GM23338 (cell line): ENCODE data around the gene VIPR1. TPM values are rescaled to one million over a fixed set of nuclear protein-coding genes. Genes with fewer than 3 reads are reported as not detected.
A peak's percentile ranks its signal among the peaks of the same experiment; 100 is the strongest.

Experiments used
- ATAC-seq: fragments of 200-7000 bp; cut with Tn5 transposase; 3 replicates; pipeline ENCODE4 v1.9.1; 2020
- DNase-seq: peaks from one replicate; pipeline ENCODE4 v3.0.0-alpha.2; 2015; ENCODE audit warnings: low spot score
- H2AFZ ChIP-seq: fragments of 200-600 bp; sonication (generic); 2 replicates; pipeline ENCODE4 v1.8.0; 2016; ENCODE audit warnings: antibody characterized with exemption, mild to moderate bottlenecking, moderate library complexity
- H3F3A ChIP-seq: fragments of 200-600 bp; sonication (generic); replicated peaks from 2 replicates; pipeline ENCODE4 v1.8.0; 2017; ENCODE audit warnings: antibody characterized with exemption, mixed run types, low read depth
- H3K27ac ChIP-seq: fragments of 200-600 bp; sonication (generic); 2 replicates; pipeline ENCODE4 v1.6.1; 2016; ENCODE audit warnings: low read depth
- H3K27me3 ChIP-seq: fragments of 200-600 bp; sonication (generic); 2 replicates; pipeline ENCODE4 v1.8.0; 2016; ENCODE audit warnings: mild to moderate bottlenecking, mixed run types, moderate library complexity; ENCODE audit not compliant: insufficient read depth
- H3K36me3 ChIP-seq: fragments of 200-600 bp; sonication (generic); 2 replicates; pipeline ENCODE4 v1.8.0; 2016; ENCODE audit warnings: mild to moderate bottlenecking; ENCODE audit not compliant: insufficient read depth
- H3K4me1 ChIP-seq: fragments of 200-600 bp; sonication (generic); 2 replicates; pipeline ENCODE4 v1.8.0; 2016; ENCODE audit warnings: mild to moderate bottlenecking, moderate library complexity; ENCODE audit not compliant: insufficient read depth
- H3K4me2 ChIP-seq: fragments of 200-600 bp; sonication (generic); 2 replicates; pipeline ENCODE4 v1.7.1; 2017; ENCODE audit warnings: mixed run types
- H3K4me3 ChIP-seq: fragments of 200-600 bp; sonication (generic); 2 replicates; pipeline ENCODE4 v1.6.1; 2016; ENCODE audit warnings: mixed run types
- H3K79me2 ChIP-seq: fragments of 200-600 bp; sonication (generic); replicated peaks from 2 replicates; pipeline ENCODE4 v1.8.0; 2017; ENCODE audit warnings: mild to moderate bottlenecking; ENCODE audit not compliant: insufficient read depth
- H3K9me2 ChIP-seq: fragments of 200-600 bp; sonication (generic); 2 replicates; pipeline ENCODE4 v1.8.0; 2017; ENCODE audit not compliant: insufficient read depth
- H4K20me1 ChIP-seq: fragments of 200-600 bp; sonication (generic); replicated peaks from 2 replicates; pipeline ENCODE4 v1.8.0; 2017; ENCODE audit warnings: mild to moderate bottlenecking; ENCODE audit not compliant: insufficient read depth
- H3K27ac Mint-ChIP-seq: 2 replicates; pipeline ENCODE4 v1.8.0; 2020; ENCODE audit warnings: inconsistent platforms, mild to moderate bottlenecking, moderate library complexity, mixed read lengths
- H3K27me3 Mint-ChIP-seq: 3 replicates; pipeline ENCODE4 v1.8.0; 2022; ENCODE audit warnings: low read depth, mild to moderate bottlenecking, moderate library complexity, mixed read lengths, inconsistent platforms; ENCODE audit not compliant: insufficient read depth, poor library complexity
- H3K36me3 Mint-ChIP-seq: 3 replicates; pipeline ENCODE4 v1.8.0; 2021; ENCODE audit warnings: low read depth, mild to moderate bottlenecking, inconsistent platforms, moderate library complexity, mixed read lengths
- H3K4me1 Mint-ChIP-seq: 3 replicates; pipeline ENCODE4 v1.8.0; 2020; ENCODE audit warnings: mild to moderate bottlenecking, inconsistent platforms, mixed read lengths
- H3K4me3 Mint-ChIP-seq: 3 replicates; pipeline ENCODE4 v1.8.0; 2021; ENCODE audit warnings: moderate library complexity, mild to moderate bottlenecking, inconsistent platforms, mixed read lengths
- H3K9me3 Mint-ChIP-seq: 3 replicates; pipeline ENCODE4 v1.8.0; 2020; ENCODE audit warnings: moderate library complexity, mild to moderate bottlenecking, inconsistent platforms, mixed read lengths
- JUNB ChIP-seq: IDR thresholded peaks from one replicate; pipeline ENCODE4 v1.6.1; 2016; ENCODE audit warnings: antibody characterized with exemption; ENCODE audit not compliant: unreplicated experiment
- STAT1 ChIP-seq: IDR thresholded peaks from one replicate; pipeline ENCODE4 v1.6.1; 2016; ENCODE audit warnings: antibody characterized with exemption; ENCODE audit not compliant: unreplicated experiment
- ZNF114 ChIP-seq: fragments of 250-450 bp; sonication (Bioruptor Pico); IDR thresholded peaks from 2 replicates; pipeline ENCODE4 v1.5.0; 2020; ENCODE audit warnings: mild to moderate bottlenecking, moderate library complexity
- polyA plus RNA-seq: library from polyadenylated mRNA; unstranded; fragments of >200 nt; fragmentation: Nextera tagmentation; extraction: Ambion mirVana; gene quantifications from 2 replicates; pipeline ENCODE4 v1.2.1, GENCODE V29; 2016
- total RNA-seq: library from RNA; depleted of rRNA; stranded (reverse); fragments of >200 nt; shearing (Covaris generic); gene quantifications from 2 replicates; pipeline ENCODE4 v1.2.3, GENCODE V29; 2014
- TF ChIP-seq, protein P1 (sequence below), 2 experiments: fragments of 200-600 bp in 1 of 2; sonication (generic) in 1 of 2; conservative IDR thresholded peaks; 2 replicates each; pipeline versions ENCODE4 v1.5.1 to v1.6.1; 2016 to 2017; ENCODE audit warnings: antibody characterized with exemption in 2 of 2, low read depth in 2 of 2, mild to moderate bottlenecking in 2 of 2, moderate library complexity in 1 of 2
- TF ChIP-seq, protein P2 (sequence below): IDR thresholded peaks from one replicate; pipeline ENCODE4 v1.6.1; 2018; ENCODE audit warnings: antibody characterized with exemption; ENCODE audit not compliant: unreplicated experiment
- TF ChIP-seq, protein P3 (sequence below): fragments of 250-450 bp; sonication (Bioruptor Pico); IDR thresholded peaks from 2 replicates; pipeline ENCODE4 v1.5.0; 2020; ENCODE audit warnings: mild to moderate bottlenecking, moderate library complexity

The VIPR1 gene
- total and polyA plus RNA-seq, 2 experiments from 2014 or later: 6.3 to 19.3 TPM

DNA sequence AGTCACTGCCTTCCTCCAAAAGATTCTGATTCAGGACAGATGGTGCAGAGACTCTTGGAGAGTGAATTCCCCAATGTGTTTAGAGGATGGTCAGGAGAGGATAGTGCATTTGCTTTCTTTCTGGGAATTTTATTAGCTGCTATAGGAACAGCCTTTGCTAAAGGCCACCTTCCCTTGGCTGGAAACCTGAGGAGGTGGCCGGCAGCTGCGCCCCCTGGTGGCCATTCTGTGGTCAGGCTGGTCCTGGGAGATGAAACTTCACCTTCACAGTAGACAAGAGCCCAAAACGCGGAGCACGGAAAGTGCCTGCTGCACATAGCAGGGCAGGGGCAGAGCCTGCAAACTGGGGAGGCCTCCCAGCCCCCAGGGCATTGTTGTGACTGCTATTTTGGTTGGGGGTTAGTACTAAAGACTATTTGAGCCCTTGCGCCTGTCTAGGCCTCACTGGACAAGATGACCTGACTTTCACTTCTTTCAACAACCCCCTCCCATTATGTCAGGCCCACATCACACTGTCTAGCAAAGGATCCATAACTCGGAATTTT lies 45.0 kb downstream of the VIPR1 start:
- H3K27me3 Mint-ChIP-seq: peaks cover 2% of the 10 kb centered on the region
- no peaks in the 10 kb centered on the region for H3K79me2 ChIP-seq
- 0 out of 2 replicates have a peak, but pooled peaks cover 3% of the 10 kb centered on the region for H3F3A ChIP-seq
- DNase-seq: peak; percentile 89
- H2AFZ ChIP-seq: no peak overlapping the region
- no peak overlapping the region for H3K4me3 ChIP-seq
- peaks cover 11% of the 10 kb centered on the region; the same call in 2 of the 3 replicates for H3K4me1 Mint-ChIP-seq
- no peaks in the 10 kb centered on the region for H3K27me3 ChIP-seq
- H3K4me2 ChIP-seq: no peak overlapping the region
- H3K9me3 Mint-ChIP-seq: no peaks in the 10 kb centered on the region; the same call in 2 of the 3 replicates
- H3K36me3 Mint-ChIP-seq: peaks cover 12% of the 10 kb centered on the region
- H3K27ac Mint-ChIP-seq: no peak overlapping the region
- peaks cover 3% of the 10 kb centered on the region; the same call in 1 of the 2 replicates for H3K36me3 ChIP-seq
- TF ChIP-seq, protein P1, sequence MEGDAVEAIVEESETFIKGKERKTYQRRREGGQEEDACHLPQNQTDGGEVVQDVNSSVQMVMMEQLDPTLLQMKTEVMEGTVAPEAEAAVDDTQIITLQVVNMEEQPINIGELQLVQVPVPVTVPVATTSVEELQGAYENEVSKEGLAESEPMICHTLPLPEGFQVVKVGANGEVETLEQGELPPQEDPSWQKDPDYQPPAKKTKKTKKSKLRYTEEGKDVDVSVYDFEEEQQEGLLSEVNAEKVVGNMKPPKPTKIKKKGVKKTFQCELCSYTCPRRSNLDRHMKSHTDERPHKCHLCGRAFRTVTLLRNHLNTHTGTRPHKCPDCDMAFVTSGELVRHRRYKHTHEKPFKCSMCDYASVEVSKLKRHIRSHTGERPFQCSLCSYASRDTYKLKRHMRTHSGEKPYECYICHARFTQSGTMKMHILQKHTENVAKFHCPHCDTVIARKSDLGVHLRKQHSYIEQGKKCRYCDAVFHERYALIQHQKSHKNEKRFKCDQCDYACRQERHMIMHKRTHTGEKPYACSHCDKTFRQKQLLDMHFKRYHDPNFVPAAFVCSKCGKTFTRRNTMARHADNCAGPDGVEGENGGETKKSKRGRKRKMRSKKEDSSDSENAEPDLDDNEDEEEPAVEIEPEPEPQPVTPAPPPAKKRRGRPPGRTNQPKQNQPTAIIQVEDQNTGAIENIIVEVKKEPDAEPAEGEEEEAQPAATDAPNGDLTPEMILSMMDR (conservative IDR thresholded peaks at IDR 0.05; ENCODE audit: low read depth in 2 of 2): peak; percentile 93 to 98
- no peak for TF ChIP-seq STAT1
- no peaks in the 10 kb centered on the region for H3K4me1 ChIP-seq
- no peak overlapping the region for H3K4me3 Mint-ChIP-seq
- no peaks in the 10 kb centered on the region for H3K9me2 ChIP-seq
- H3K27ac ChIP-seq: no peak overlapping the region
- H4K20me1 ChIP-seq: no peaks in the 10 kb centered on the region; the same call in 1 of the 2 replicates
- peak; percentile 94 for ATAC-seq

DNA sequence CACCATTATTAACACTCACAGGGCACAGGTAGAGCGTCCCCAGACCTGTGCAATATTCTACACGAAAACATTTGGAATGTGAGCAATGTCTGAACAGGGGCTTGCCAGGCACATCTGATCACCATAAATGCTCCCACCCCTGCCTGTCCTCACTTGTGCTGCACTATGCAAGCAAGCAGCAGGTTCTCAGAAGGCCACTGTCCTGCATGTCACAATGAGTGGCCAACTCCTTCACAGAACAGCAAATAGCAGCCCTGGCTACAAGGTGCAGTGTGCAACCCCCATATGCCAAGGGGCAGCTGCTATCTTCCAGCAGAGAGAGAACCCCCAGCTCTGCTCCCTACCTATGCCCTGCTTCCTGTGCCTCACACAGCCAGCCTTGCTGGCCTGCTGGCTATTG lies 46.7 kb downstream of the VIPR1 start:
- Histone ChIP-seq H3K4me2 (no peak overlapping the region), H4K20me1 (no peaks in the 10 kb centered on the region; the same call in 1 of the 2 replicates), H3K4me3 (no peak overlapping the region), H3K27me3 (no peaks in the 10 kb centered on the region), H3K27ac (no peak overlapping the region), H2AFZ (no peak overlapping the region), H3K79me2 (no peaks in the 10 kb centered on the region), H3F3A (0 out of 2 replicates have a peak, but pooled peaks cover 3% of the 10 kb centered on the region), H3K36me3 (peaks cover 14% of the 10 kb centered on the region; the same call in 1 of the 2 replicates), H3K4me1 (no peaks in the 10 kb centered on the region), H3K9me2 (no peaks in the 10 kb centered on the region)
- no peak for ATAC-seq
- peaks cover 2% of the 10 kb centered on the region for H3K27me3 Mint-ChIP-seq
- peaks cover 24% of the 10 kb centered on the region for H3K36me3 Mint-ChIP-seq
- H3K4me1 Mint-ChIP-seq: peaks cover 11% of the 10 kb centered on the region; the same call in 2 of the 3 replicates
- no peak overlapping the region for H3K4me3 Mint-ChIP-seq
- no peak overlapping the region for H3K27ac Mint-ChIP-seq
- no peaks in the 10 kb centered on the region; the same call in 2 of the 3 replicates for H3K9me3 Mint-ChIP-seq
- no peak for DNase-seq
- TF ChIP-seq, protein P1 (conservative IDR thresholded peaks at IDR 0.05; ENCODE audit: low read depth in 2 of 2): no peak
- TF ChIP-seq JUNB (no peak), ZNF114 (CRISPR knock-in tag) (no peak)
- TF ChIP-seq, protein P2, sequence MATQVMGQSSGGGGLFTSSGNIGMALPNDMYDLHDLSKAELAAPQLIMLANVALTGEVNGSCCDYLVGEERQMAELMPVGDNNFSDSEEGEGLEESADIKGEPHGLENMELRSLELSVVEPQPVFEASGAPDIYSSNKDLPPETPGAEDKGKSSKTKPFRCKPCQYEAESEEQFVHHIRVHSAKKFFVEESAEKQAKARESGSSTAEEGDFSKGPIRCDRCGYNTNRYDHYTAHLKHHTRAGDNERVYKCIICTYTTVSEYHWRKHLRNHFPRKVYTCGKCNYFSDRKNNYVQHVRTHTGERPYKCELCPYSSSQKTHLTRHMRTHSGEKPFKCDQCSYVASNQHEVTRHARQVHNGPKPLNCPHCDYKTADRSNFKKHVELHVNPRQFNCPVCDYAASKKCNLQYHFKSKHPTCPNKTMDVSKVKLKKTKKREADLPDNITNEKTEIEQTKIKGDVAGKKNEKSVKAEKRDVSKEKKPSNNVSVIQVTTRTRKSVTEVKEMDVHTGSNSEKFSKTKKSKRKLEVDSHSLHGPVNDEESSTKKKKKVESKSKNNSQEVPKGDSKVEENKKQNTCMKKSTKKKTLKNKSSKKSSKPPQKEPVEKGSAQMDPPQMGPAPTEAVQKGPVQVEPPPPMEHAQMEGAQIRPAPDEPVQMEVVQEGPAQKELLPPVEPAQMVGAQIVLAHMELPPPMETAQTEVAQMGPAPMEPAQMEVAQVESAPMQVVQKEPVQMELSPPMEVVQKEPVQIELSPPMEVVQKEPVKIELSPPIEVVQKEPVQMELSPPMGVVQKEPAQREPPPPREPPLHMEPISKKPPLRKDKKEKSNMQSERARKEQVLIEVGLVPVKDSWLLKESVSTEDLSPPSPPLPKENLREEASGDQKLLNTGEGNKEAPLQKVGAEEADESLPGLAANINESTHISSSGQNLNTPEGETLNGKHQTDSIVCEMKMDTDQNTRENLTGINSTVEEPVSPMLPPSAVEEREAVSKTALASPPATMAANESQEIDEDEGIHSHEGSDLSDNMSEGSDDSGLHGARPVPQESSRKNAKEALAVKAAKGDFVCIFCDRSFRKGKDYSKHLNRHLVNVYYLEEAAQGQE: no peak
- TF ChIP-seq, protein P3, sequence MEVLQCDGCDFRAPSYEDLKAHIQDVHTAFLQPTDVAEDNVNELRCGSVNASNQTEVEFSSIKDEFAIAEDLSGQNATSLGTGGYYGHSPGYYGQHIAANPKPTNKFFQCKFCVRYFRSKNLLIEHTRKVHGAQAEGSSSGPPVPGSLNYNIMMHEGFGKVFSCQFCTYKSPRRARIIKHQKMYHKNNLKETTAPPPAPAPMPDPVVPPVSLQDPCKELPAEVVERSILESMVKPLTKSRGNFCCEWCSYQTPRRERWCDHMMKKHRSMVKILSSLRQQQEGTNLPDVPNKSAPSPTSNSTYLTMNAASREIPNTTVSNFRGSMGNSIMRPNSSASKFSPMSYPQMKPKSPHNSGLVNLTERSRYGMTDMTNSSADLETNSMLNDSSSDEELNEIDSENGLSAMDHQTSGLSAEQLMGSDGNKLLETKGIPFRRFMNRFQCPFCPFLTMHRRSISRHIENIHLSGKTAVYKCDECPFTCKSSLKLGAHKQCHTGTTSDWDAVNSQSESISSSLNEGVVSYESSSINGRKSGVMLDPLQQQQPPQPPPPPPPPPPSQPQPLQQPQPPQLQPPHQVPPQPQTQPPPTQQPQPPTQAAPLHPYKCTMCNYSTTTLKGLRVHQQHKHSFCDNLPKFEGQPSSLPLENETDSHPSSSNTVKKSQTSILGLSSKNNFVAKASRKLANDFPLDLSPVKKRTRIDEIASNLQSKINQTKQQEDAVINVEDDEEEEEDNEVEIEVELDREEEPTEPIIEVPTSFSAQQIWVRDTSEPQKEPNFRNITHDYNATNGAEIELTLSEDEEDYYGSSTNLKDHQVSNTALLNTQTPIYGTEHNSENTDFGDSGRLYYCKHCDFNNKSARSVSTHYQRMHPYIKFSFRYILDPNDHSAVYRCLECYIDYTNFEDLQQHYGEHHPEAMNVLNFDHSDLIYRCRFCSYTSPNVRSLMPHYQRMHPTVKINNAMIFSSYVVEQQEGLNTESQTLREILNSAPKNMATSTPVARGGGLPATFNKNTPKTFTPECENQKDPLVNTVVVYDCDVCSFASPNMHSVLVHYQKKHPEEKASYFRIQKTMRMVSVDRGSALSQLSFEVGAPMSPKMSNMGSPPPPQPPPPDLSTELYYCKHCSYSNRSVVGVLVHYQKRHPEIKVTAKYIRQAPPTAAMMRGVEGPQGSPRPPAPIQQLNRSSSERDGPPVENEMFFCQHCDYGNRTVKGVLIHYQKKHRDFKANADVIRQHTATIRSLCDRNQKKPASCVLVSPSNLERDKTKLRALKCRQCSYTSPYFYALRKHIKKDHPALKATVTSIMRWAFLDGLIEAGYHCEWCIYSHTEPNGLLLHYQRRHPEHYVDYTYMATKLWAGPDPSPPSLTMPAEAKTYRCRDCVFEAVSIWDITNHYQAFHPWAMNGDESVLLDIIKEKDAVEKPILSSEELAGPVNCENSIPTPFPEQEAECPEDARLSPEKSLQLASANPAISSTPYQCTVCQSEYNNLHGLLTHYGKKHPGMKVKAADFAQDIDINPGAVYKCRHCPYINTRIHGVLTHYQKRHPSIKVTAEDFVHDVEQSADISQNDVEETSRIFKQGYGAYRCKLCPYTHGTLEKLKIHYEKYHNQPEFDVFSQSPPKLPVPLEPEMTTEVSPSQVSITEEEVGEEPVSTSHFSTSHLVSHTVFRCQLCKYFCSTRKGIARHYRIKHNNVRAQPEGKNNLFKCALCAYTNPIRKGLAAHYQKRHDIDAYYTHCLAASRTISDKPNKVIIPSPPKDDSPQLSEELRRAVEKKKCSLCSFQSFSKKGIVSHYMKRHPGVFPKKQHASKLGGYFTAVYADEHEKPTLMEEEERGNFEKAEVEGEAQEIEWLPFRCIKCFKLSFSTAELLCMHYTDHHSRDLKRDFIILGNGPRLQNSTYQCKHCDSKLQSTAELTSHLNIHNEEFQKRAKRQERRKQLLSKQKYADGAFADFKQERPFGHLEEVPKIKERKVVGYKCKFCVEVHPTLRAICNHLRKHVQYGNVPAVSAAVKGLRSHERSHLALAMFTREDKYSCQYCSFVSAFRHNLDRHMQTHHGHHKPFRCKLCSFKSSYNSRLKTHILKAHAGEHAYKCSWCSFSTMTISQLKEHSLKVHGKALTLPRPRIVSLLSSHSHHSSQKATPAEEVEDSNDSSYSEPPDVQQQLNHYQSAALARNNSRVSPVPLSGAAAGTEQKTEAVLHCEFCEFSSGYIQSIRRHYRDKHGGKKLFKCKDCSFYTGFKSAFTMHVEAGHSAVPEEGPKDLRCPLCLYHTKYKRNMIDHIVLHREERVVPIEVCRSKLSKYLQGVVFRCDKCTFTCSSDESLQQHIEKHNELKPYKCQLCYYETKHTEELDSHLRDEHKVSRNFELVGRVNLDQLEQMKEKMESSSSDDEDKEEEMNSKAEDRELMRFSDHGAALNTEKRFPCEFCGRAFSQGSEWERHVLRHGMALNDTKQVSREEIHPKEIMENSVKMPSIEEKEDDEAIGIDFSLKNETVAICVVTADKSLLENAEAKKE (CRISPR knock-in tag): no peak
